Stimulated activated CD8-positive, alpha-beta memory T cell treated with anti-CD3 and anti-CD28 coated beads, Interleukin-15, amount 100 ng/mL, for 48 hours (primary cell): ENCODE results near the gene OR5A1.
"Not testable (repeated sequence)": the region's sequence is repeated elsewhere in the genome, so short reads cannot be mapped to it uniquely, and the experiment has no call there.

Source experiments
- DNase-seq, 2 donors: peaks; one replicate each; pipeline ENCODE4 v3.0.0-alpha.2; 2020; ENCODE audit warnings: low read depth in 2 of 2

The OR5A1 gene

GRCh38 chr11:59436169-59436568 is at the start of gene OR5A1:
OR5A1 (plus strand) TSS chr11:59436469; CDS start chr11:59443169, 6,700 bp downstream.
- no peak for DNase-seq

DNA sequence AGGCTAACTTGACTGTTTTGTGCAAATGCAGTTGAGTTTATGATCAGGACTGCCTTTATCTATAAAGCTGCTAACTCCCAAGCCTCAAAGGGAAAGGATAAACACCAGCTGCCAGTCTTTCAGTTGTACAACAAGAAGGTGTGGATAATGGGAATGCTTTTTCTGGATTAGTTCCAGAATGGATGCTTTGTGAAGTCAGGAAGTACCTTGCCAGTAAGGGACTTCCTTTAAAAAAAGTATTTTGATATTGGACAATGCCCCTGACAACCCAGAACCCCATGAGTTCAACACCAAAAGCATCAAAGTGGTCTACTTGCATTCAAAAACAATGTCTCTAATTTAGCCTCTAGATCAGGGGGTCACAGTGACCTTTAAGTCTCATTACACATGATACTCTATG is 42.1 kb upstream of the OR5A1 start:
- no peak for DNase-seq

- DNase-seq = no peak
Measured at GRCh38 chr11:59400461-59401261, 35.6 kb upstream of the OR5A1 start.

- no peak for DNase-seq
Measured at GRCh38 chr11:59401262-59401552, 35.1 kb upstream of the OR5A1 start.

- no peak for DNase-seq
Measured at GRCh38 chr11:59403546-59403945, 32.7 kb upstream of the OR5A1 start.

DNA sequence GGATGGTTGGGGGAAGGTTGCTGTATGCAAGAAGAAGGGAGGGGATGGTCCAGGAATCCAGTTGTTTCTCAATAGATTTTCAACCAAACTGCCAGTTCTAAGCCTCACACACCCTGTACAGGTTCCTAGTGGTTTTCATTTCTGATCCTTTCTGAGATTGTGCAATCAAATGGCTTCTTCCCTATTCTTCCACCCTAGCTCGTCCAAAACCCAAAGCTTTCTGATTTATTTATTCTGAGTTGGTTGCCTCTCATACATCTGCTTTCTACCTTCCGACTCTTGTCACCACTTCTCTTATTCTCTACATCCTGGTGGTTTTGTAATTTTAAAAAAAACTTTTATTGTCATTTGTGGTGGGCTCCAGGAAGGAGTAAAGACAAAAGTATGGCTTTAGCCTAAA is 22.6 kb upstream of the OR5A1 start:
- DNase-seq = no peak

GRCh38 chr11:59415111-59415510 is 21.2 kb upstream of the OR5A1 start:
- no peak for DNase-seq

DNA sequence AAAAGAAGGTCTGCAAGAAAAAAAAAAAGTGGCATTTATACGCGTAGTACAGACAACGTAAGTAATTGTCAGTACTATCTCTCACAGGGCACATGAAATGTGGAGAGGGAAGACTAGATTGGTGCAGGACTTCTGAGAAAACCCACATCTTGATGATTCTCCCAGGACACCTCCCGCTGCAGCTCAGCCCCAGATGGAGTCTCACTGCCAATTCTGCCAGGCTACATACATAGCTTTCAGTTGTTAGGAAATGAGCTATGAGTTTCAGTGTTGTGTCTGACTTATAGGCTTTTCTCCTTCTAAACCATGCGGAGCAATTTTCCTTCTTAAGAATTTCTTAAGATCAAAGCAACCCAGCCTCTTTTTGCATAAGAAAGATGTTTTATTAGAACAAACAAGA is 19.7 kb upstream of the OR5A1 start:
- no peak for DNase-seq

DNA sequence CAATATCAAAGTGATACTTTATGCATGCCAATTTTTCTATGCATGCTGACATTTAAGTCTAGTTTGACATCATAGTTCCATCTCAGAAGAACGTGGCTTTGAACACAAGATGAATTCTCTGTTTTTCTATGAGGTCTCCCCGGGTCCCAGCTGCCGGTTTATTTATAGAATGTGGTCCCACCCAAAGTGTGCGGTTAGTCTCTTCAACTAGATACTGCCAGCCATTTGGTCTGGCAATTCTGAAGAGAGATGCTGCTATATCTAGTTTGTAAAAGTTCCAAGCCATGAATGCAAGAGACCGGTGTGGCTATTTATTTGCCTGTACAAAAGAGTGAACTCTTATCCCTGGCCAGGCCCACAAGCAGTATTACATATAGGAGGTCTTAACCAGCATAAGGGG is 19.2 kb upstream of the OR5A1 start:
- no peak for DNase-seq

GRCh38 chr11:59418156-59418555 is 18.1 kb upstream of the OR5A1 start:
- DNase-seq = no peak

DNA sequence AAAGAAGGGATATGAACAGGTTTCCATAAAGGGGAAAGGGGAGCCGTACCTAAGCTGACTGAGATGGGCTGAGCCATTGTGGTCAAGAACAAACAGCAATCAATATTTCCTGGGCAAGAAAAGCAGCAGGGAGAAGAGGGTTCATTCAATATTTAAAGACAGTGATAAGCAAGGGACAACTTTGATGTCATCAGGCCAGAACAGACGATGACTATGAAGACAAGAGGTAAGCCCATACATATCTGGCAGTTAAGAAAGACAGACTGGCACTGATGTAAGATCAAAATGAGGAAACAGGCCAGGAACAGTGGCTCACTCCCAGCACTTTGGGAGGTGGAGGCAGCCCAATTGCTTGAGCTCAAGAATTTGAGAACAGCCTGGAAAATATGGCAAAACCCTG is 12.4 kb upstream of the OR5A1 start:
- no peak for DNase-seq

- DNase-seq = no peak
Measured at GRCh38 chr11:59425131-59425530, 11.1 kb upstream of the OR5A1 start.

DNA sequence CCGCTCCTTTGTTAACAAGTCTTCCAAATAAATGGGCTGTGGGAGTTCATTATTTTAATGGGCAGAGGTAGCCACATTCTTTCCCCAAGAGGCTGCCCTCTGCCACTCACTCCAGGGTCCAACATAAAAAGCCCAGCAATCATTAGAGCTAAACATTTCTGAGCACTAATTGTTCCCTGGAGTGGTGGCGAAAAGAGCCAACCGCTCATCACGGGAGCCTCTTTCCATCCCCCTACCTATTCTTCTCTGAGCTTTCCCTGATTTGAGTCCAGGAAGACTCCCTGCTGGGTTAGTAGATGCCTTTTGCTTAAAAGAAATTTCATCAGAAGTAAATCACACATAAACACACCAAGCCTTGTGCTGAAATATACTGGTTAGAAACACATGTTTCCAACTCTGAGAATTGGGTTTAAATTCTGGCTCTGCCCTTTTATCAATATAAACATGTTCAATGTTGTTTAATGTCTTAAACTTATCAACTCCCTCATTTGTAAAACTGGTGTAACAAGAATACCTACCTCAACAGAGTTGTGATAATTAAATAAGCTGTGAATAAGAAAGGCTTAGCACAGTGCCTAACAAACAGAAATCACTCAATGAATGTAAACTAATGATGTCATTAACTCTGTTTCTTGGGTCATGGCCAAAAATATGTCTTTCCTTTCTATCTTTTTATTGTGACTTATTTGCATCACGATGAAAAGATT is 9.8 kb upstream of the OR5A1 start, which contains the start of gene OR5A2:
Gene OR5A2, minus strand, starts transcription at position 53 of the 707 bp plus-strand sequence. CDS start 3,460 bp downstream, outside the sequence.
- DNase-seq = no peak

- no peak for DNase-seq
Measured at GRCh38 chr11:59427068-59427382, 9.2 kb upstream of the OR5A1 start.

- no peak for DNase-seq
Measured at GRCh38 chr11:59429924-59430516, 6.2 kb upstream of the OR5A1 start.

GRCh38 chr11:59437770-59438169 is 1.5 kb downstream of the OR5A1 start:
- no peak for DNase-seq

- DNase-seq = not testable (repeated sequence)
Measured at GRCh38 chr11:59445624-59446023, 9.4 kb downstream of the OR5A1 start.

GRCh38 chr11:59448484-59448883 is 12.2 kb downstream of the OR5A1 start:
- no peak for DNase-seq

DNA sequence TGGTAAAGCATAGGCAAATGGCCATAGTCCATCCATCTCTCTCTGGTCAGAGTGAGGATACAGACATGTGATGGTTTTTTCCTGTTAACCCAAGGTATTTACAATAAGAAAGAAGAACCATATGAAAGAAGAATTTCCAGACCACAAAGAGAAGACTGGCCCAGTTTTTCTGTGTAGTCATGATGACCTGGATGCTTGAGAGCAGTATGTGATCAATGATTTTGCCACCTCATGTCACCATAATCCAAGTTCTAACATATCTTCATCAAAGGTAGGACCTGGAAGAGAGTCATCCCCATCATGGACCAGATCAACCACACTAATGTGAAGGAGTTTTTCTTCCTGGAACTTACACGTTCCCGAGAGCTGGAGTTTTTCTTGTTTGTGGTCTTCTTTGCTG is 20.4 kb downstream of the OR5A1 start, which contains the start of gene OR4D6:
Gene OR4D6, plus strand, starts transcription at position 301 of the 400 bp plus-strand sequence. Its CDS starts 0 bp downstream, at position 301.
- no peak for DNase-seq

GRCh38 chr11:59459916-59460315 is 23.6 kb downstream of the OR5A1 start:
- no peak for DNase-seq

GRCh38 chr11:59463190-59463641 is 26.9 kb downstream of the OR5A1 start:
- DNase-seq = no peak

DNA sequence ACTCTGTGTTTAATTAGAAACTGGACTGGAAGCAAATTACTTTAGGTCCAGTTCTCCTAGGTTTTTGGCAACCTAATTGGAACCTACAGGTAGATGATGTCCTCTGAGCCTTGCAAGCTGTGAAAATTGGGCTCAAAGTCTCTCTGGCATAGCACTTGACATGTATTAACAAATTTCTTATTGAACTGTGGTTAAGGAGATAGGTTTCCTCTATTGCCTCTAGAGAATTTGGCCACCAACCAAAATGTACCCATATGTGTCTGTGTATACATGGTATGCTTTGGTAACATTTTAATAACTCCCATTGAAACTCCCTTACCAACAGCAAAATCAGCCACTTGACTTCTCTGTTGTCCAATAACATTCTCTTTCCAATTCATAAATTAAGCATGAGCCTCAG is 36.7 kb downstream of the OR5A1 start, which contains the start of gene OR4D10:
Gene OR4D10, plus strand, starts transcription at position 301 of the 400 bp plus-strand sequence. CDS start 4,115 bp downstream, outside the sequence.
- no peak for DNase-seq

GRCh38 chr11:59475176-59475575 is 38.9 kb downstream of the OR5A1 start:
- DNase-seq = no peak
